Type B pancreatic cell (in vitro differentiated cells): ENCODE results near the gene GAB3. TPM values are rescaled to one million over a fixed set of nuclear protein-coding genes. Genes with fewer than 3 reads are reported as not detected.

Source experiments
- DNase-seq: peaks from one replicate; pipeline ENCODE4 v3.0.0; 2021; ENCODE audit warnings: mixed read lengths; ENCODE audit not compliant: unreplicated experiment; ENCODE audit errors: extremely low spot score
- H3K27ac Mint-ChIP-seq: 2 replicates; pipeline ENCODE4 v1.8.0; 2021; ENCODE audit warnings: mild to moderate bottlenecking, mixed read lengths
- H3K27me3 Mint-ChIP-seq: 2 replicates; pipeline ENCODE4 v1.8.0; 2021; ENCODE audit warnings: mixed read lengths
- H3K36me3 Mint-ChIP-seq: 2 replicates; pipeline ENCODE4 v1.8.0; 2021; ENCODE audit warnings: mixed read lengths
- H3K4me1 Mint-ChIP-seq: one replicate; pipeline ENCODE4 v1.8.0; 2021; ENCODE audit warnings: mixed read lengths; ENCODE audit not compliant: unreplicated experiment
- H3K4me3 Mint-ChIP-seq: 2 replicates; pipeline ENCODE4 v1.8.0; 2021; ENCODE audit warnings: mild to moderate bottlenecking, mixed read lengths
- H3K9me3 Mint-ChIP-seq: 2 replicates; pipeline ENCODE4 v1.8.0; 2021; ENCODE audit warnings: mixed read lengths
- CTCF ChIP-seq: fragments of 200-600 bp; sonication (generic); conservative IDR thresholded peaks from 2 replicates; pipeline ENCODE4 v1.5.0; 2021; ENCODE audit warnings: antibody characterized with exemption, mild to moderate bottlenecking
- total RNA-seq: library from RNA; stranded (reverse); gene quantifications from 2 replicates; pipeline ENCODE4 v1.2.1, GENCODE V29; 2021; ENCODE audit warnings: low replicate concordance

The GAB3 gene
- total RNA-seq, 1 donor from 2014 or later: 0.19 TPM

GRCh38 chrX:154719132-154719675, 31.7 kb downstream of the GAB3 start:
- Mint-ChIP-seq H3K4me3 (no peak overlapping the region), H3K9me3 (no peaks in the 10 kb centered on the region), H3K27ac (no peak overlapping the region), H3K4me1 (no peaks in the 10 kb centered on the region), H3K36me3 (no peaks in the 10 kb centered on the region), H3K27me3 (peaks cover 4% of the 10 kb centered on the region)
- DNase-seq: no peak
- TF ChIP-seq CTCF: no peak

GRCh38 chrX:154718616-154719015, 32.3 kb downstream of the GAB3 start:
- no peak overlapping the region for H3K4me3 Mint-ChIP-seq
- no peaks in the 10 kb centered on the region for H3K36me3 Mint-ChIP-seq
- DNase-seq: no peak
- H3K4me1 Mint-ChIP-seq: no peaks in the 10 kb centered on the region
- no peak for TF ChIP-seq CTCF
- H3K27me3 Mint-ChIP-seq: peaks cover 4% of the 10 kb centered on the region
- H3K27ac Mint-ChIP-seq: no peak overlapping the region
- H3K9me3 Mint-ChIP-seq: no peaks in the 10 kb centered on the region

GRCh38 chrX:154717824-154718223, 33.1 kb downstream of the GAB3 start:
- no peak overlapping the region for H3K4me3 Mint-ChIP-seq
- DNase-seq: no peak
- H3K36me3 Mint-ChIP-seq: no peaks in the 10 kb centered on the region
- TF ChIP-seq CTCF: no peak
- no peak overlapping the region for H3K27ac Mint-ChIP-seq
- H3K4me1 Mint-ChIP-seq: no peaks in the 10 kb centered on the region
- H3K9me3 Mint-ChIP-seq: no peaks in the 10 kb centered on the region
- H3K27me3 Mint-ChIP-seq: peaks cover 4% of the 10 kb centered on the region

- no peak for DNase-seq
- H3K36me3 Mint-ChIP-seq: no peaks in the 10 kb centered on the region
- TF ChIP-seq CTCF: no peak
- H3K4me1 Mint-ChIP-seq: no peaks in the 10 kb centered on the region
- H3K4me3 Mint-ChIP-seq: no peak overlapping the region
- H3K27me3 Mint-ChIP-seq: peaks cover 4% of the 10 kb centered on the region
- no peak overlapping the region for H3K27ac Mint-ChIP-seq
- no peaks in the 10 kb centered on the region for H3K9me3 Mint-ChIP-seq
Observed at GRCh38 chrX:154715825-154716224, 35.1 kb downstream of the GAB3 start.

GRCh38 chrX:154714925-154715324, 36.0 kb downstream of the GAB3 start:
- DNase-seq: no peak
- no peaks in the 10 kb centered on the region for H3K9me3 Mint-ChIP-seq
- H3K36me3 Mint-ChIP-seq: no peaks in the 10 kb centered on the region
- peak; percentile 82 for TF ChIP-seq CTCF
- no peaks in the 10 kb centered on the region for H3K4me1 Mint-ChIP-seq
- H3K4me3 Mint-ChIP-seq: no peak overlapping the region
- no peak overlapping the region for H3K27ac Mint-ChIP-seq
- H3K27me3 Mint-ChIP-seq: peaks cover 4% of the 10 kb centered on the region
